Neural crest cell (in vitro differentiated cells): Measurements from ENCODE around the gene CIAO1. TPM values are rescaled to one million over a fixed set of nuclear protein-coding genes. Genes with fewer than 3 reads are reported as not detected.

Source experiments
- DNase-seq: peaks from one replicate; pipeline ENCODE4 v3.0.0; 2021; ENCODE audit warnings: low read depth, mixed read lengths, low spot score
- H3K27ac Mint-ChIP-seq: one replicate; pipeline ENCODE4 v1.8.0; 2021; ENCODE audit warnings: mild to moderate bottlenecking, mixed read lengths; ENCODE audit not compliant: unreplicated experiment
- H3K27me3 Mint-ChIP-seq: 2 replicates; pipeline ENCODE4 v1.8.0; 2021; ENCODE audit warnings: low read depth, mild to moderate bottlenecking, mixed read lengths
- H3K36me3 Mint-ChIP-seq: 2 replicates; pipeline ENCODE4 v1.8.0; 2021; ENCODE audit warnings: low read depth, mild to moderate bottlenecking, mixed read lengths
- H3K4me1 Mint-ChIP-seq: 2 replicates; pipeline ENCODE4 v1.8.0; 2021; ENCODE audit warnings: mixed read lengths
- H3K4me3 Mint-ChIP-seq: one replicate; pipeline ENCODE4 v1.8.0; 2021; ENCODE audit warnings: mild to moderate bottlenecking, mixed read lengths
- H3K9me3 Mint-ChIP-seq: 2 replicates; pipeline ENCODE4 v1.8.0; 2021; ENCODE audit warnings: mixed read lengths
- CTCF ChIP-seq: fragments of 200-600 bp; sonication (generic); conservative IDR thresholded peaks from 2 replicates; pipeline ENCODE4 v1.5.0; 2021; ENCODE audit warnings: antibody characterized with exemption, mild to moderate bottlenecking
- total RNA-seq: library from RNA; stranded (reverse); gene quantifications from 2 replicates; pipeline ENCODE4 v1.2.1, GENCODE V29; 2021

The CIAO1 gene
- total RNA-seq, 1 donor from 2014 or later: 89.8 TPM

GRCh38 chr2:96250188-96250587, 15.8 kb upstream of the CIAO1 start:
- Mint-ChIP-seq H3K4me1 (peaks cover 10% of the 10 kb centered on the region), H3K4me3 (no peak overlapping the region), H3K9me3 (no peaks in the 10 kb centered on the region), H3K36me3 (peaks cover 2% of the 10 kb centered on the region), H3K27ac (peak overlapping the region; percentile 5), H3K27me3 (no peaks in the 10 kb centered on the region)
- DNase-seq: no peak
- no peak for TF ChIP-seq CTCF

GRCh38 chr2:96251721-96252292, 14.2 kb upstream of the CIAO1 start:
- H3K27ac Mint-ChIP-seq: no peak overlapping the region
- peak overlapping the region; percentile 1 for H3K4me3 Mint-ChIP-seq
- H3K9me3 Mint-ChIP-seq: no peaks in the 10 kb centered on the region
- H3K4me1 Mint-ChIP-seq: peaks cover 10% of the 10 kb centered on the region
- TF ChIP-seq CTCF: no peak
- H3K27me3 Mint-ChIP-seq: no peaks in the 10 kb centered on the region
- H3K36me3 Mint-ChIP-seq: peaks cover 2% of the 10 kb centered on the region
- DNase-seq: peak; percentile 31

- TF ChIP-seq CTCF: no peak
- DNase-seq: no peak
- Mint-ChIP-seq H3K36me3 (peaks cover 2% of the 10 kb centered on the region), H3K9me3 (no peaks in the 10 kb centered on the region), H3K4me3 (no peak overlapping the region), H3K4me1 (peaks cover 10% of the 10 kb centered on the region), H3K27ac (no peak overlapping the region), H3K27me3 (no peaks in the 10 kb centered on the region)
Measured at GRCh38 chr2:96252526-96252925, 13.5 kb upstream of the CIAO1 start.

- no peak overlapping the region for H3K27ac Mint-ChIP-seq
- no peak overlapping the region for H3K4me3 Mint-ChIP-seq
- no peaks in the 10 kb centered on the region for H3K9me3 Mint-ChIP-seq
- DNase-seq: no peak
- TF ChIP-seq CTCF: no peak
- H3K36me3 Mint-ChIP-seq: peaks cover 2% of the 10 kb centered on the region
- peaks cover 10% of the 10 kb centered on the region for H3K4me1 Mint-ChIP-seq
- H3K27me3 Mint-ChIP-seq: no peaks in the 10 kb centered on the region
Measured at GRCh38 chr2:96253006-96253405, 13.0 kb upstream of the CIAO1 start.

- Mint-ChIP-seq H3K27ac (no peak overlapping the region), H3K9me3 (no peaks in the 10 kb centered on the region), H3K4me1 (peaks cover 10% of the 10 kb centered on the region), H3K4me3 (no peak overlapping the region), H3K36me3 (peaks cover 2% of the 10 kb centered on the region), H3K27me3 (no peaks in the 10 kb centered on the region)
- no peak for DNase-seq
- no peak for TF ChIP-seq CTCF
Measured at GRCh38 chr2:96254571-96254970, 11.5 kb upstream of the CIAO1 start.
